Spleen (tissue), 11 donors: Measurements from ENCODE around the gene KCNJ9. TPM values are rescaled to one million over a fixed set of nuclear protein-coding genes. Genes with fewer than 3 reads are reported as not detected.

Experiments
- DNase-seq: peaks from one replicate; pipeline ENCODE4 v3.0.0-alpha.2; 2020
- H3K27ac ChIP-seq, 8 donors: fragments of 200-600 bp; sonication (generic) in 7 of 8; 1 replicate in 4 of 8; 2 replicates in 4 of 8; pipeline versions ENCODE4 v1.5.0 to v1.8.0; 2016 to 2021; ENCODE audit warnings: inconsistent platforms in 4 of 8, mild to moderate bottlenecking in 4 of 8, moderate library complexity in 1 of 8
- H3K27me3 ChIP-seq, 7 donors: fragments of 200-600 bp; sonication (generic) in 6 of 7; replicated peaks in 1 of 7; 1 replicate in 4 of 7; 2 replicates in 3 of 7; pipeline versions ENCODE4 v1.5.0 to v1.8.0; 2016 to 2021; ENCODE audit warnings: inconsistent platforms in 3 of 7, mild to moderate bottlenecking in 1 of 7
- H3K36me3 ChIP-seq, 6 donors: fragments of 200-600 bp; sonication (generic) in 5 of 6; 1 replicate in 4 of 6; 2 replicates in 2 of 6; pipeline versions ENCODE4 v1.5.0 to v1.8.0; 2016 to 2021; ENCODE audit warnings: inconsistent platforms in 2 of 6
- H3K4me1 ChIP-seq, 6 donors: fragments of 200-600 bp; sonication (generic) in 5 of 6; 1 replicate in 3 of 6; 2 replicates in 3 of 6; pipeline versions ENCODE4 v1.5.0 to v1.8.0; 2016 to 2021; ENCODE audit warnings: inconsistent platforms in 3 of 6
- H3K4me3 ChIP-seq, 8 donors: fragments of 200-600 bp; sonication (generic) in 7 of 8; 1 replicate in 4 of 8; 2 replicates in 4 of 8; pipeline versions ENCODE4 v1.5.0 to v1.8.0; 2016 to 2021; ENCODE audit warnings: inconsistent platforms in 4 of 8, mild to moderate bottlenecking in 4 of 8, moderate library complexity in 2 of 8
- H3K9me3 ChIP-seq, 8 donors: fragments of 200-600 bp; sonication (generic) in 7 of 8; 1 replicate in 4 of 8; 2 replicates in 4 of 8; pipeline versions ENCODE4 v1.5.0 to v1.8.0; 2016 to 2021; ENCODE audit warnings: inconsistent platforms in 4 of 8
- POLR2A ChIP-seq, 3 donors: fragments of 450-650 bp; IDR thresholded peaks; one replicate each; pipeline ENCODE4 v1.5.1; 2017; ENCODE audit warnings: antibody characterized with exemption in 3 of 3, mild to moderate bottlenecking in 1 of 3
- POLR2AphosphoS5 ChIP-seq, 3 donors: sonication (generic); formaldehyde crosslinking; IDR thresholded peaks; one replicate each; pipeline ENCODE4 v1.5.1; 2017; ENCODE audit warnings: antibody characterized with exemption in 3 of 3
- WGBS, 5 donors: extraction: QIAGEN DNeasy Blood & Tissue Kit in 3 of 5; methylation state at CpG; one replicate each; pipeline versions ENCODE4 v1.1.5 to v1.1.7; 2013 to 2018; 5-methylcytosine and 5-hydroxymethylcytosine counted together
- intact Hi-C: fragments of 100-400 bp; cut with DNase I; formaldehyde crosslinking; loops from one replicate; pipeline ENCODE4 v1.15.0; 2023; ENCODE audit warnings: low total_unique reads
- polyA plus RNA-seq, 3 donors: library from polyadenylated mRNA; stranded (reverse); fragments of 200-250 nt; gene quantifications; one replicate each; pipeline ENCODE4 v1.2.1, GENCODE V29; 2013
- total RNA-seq, 7 donors: library from RNA; depleted of rRNA in 3 of 7; stranded (reverse); fragments of >200 nt in 3 of 7; fragmentation: NEBNext Ultra II Directional in 4 of 7; extraction: Animal tissue kit (Norgen Biotek cat#: 25700) in 4 of 7; gene quantifications; one replicate each; pipeline versions ENCODE4 v1.1.0 to v1.2.1, GENCODE V29; 2016 to 2021
- TF ChIP-seq, protein P1 (sequence below), 11 experiments: fragments of 200-600 bp in 7 of 11; fragments of 450-650 bp in 4 of 11; sonication (generic) in 4 of 11; IDR thresholded peaks in 8 of 11; conservative IDR thresholded peaks in 3 of 11; 1 replicate in 7 of 11; 2 replicates in 4 of 11; pipeline versions ENCODE4 v1.4.0 to v1.8.0; 2016 to 2021; ENCODE audit warnings: antibody characterized with exemption in 11 of 11, inconsistent platforms in 4 of 11, mild to moderate bottlenecking in 1 of 11
- donor health status: healthy with polysubstance abuse.
- donor health status: DM: no; HTN: no; CAD: no; lungs with moderate emphysema.
- donor health status: DM: no; HTN: no; CAD: no.
- donor health status: Bipolar disorder and iron deficiency.
- donor health status: healthy.
- donor health status: DM: no; HTN: no; CAD: no.
- donor health status: DM: yes; HTN: yes; CAD: no.

The KCNJ9 gene
- total and polyA plus RNA-seq, 10 donors, result not detected

DNA sequence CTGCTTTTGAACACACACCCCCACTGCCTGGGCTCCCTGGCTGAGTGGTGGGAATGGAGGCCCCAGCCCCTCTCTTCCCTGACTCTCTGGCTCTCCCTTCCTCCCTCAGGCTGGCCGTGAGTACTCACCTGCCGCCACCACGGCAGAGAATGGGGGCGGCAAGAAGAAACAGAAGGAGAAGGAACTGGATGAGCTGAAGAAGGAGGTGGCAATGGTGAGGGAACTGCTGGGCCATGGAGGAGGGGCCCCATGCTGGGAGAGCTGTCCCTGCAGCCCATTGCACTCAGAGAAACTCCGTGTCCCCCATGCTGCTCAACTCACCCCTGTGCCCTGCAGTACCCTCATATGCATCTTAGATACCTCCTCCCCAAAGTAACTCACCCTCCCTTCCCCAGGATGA is 39.5 kb downstream of the KCNJ9 start:
- Histone ChIP-seq H3K36me3 (no peaks in the 10 kb centered on the region), H3K27ac (no peak overlapping the region), H3K9me3 (no peaks in the 10 kb centered on the region), H3K4me3 (no peak overlapping the region), H3K4me1 (peaks cover 0 to 8% (median 0%) of the 10 kb centered on the region in 6 donors), H3K27me3 (peaks cover 0 to 19% (median 0%) of the 10 kb centered on the region in 7 donors)
- intact Hi-C loops, result no loop called here
- TF ChIP-seq POLR2A (IDR thresholded peaks at IDR 0.05) (no peak), POLR2AphosphoS5 (IDR thresholded peaks at IDR 0.05) (no peak)
- TF ChIP-seq, protein P1, sequence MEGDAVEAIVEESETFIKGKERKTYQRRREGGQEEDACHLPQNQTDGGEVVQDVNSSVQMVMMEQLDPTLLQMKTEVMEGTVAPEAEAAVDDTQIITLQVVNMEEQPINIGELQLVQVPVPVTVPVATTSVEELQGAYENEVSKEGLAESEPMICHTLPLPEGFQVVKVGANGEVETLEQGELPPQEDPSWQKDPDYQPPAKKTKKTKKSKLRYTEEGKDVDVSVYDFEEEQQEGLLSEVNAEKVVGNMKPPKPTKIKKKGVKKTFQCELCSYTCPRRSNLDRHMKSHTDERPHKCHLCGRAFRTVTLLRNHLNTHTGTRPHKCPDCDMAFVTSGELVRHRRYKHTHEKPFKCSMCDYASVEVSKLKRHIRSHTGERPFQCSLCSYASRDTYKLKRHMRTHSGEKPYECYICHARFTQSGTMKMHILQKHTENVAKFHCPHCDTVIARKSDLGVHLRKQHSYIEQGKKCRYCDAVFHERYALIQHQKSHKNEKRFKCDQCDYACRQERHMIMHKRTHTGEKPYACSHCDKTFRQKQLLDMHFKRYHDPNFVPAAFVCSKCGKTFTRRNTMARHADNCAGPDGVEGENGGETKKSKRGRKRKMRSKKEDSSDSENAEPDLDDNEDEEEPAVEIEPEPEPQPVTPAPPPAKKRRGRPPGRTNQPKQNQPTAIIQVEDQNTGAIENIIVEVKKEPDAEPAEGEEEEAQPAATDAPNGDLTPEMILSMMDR (IDR thresholded peaks at IDR 0.05 in 8 of 11, conservative IDR thresholded peaks at IDR 0.05 in 3 of 11), result no peak
- WGBS, 5 donors, result 85 to 95% (median 90%) methylated on average over 5 of the region's 5 CpGs
- DNase-seq, result peak; percentile 48

DNA sequence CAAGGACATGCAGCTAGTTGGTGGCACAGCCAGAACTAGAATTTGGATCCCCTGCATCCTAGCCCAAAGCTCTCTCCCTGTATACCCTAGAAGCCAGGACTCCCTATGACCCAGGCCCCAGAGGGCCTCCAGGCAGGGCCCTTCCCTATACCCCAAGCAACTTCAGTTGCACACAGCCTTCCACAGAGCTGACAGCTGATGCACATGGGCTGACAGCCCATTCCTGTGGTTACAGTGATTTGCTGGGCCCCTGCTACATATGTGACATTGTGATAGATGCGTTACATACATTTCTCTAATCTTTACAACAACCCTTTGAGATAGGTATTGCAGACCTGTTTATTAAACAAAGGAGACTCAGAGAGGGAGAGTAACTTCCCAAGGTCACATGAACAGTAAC is 40.0 kb downstream of the KCNJ9 start:
- Histone ChIP-seq H3K4me3 (no peak overlapping the region), H3K4me1 (peaks cover 0 to 5% (median 0%) of the 10 kb centered on the region in 6 donors), H3K27me3 (peaks cover 0 to 13% (median 0%) of the 10 kb centered on the region in 7 donors), H3K27ac (no peak overlapping the region), H3K9me3 (no peaks in the 10 kb centered on the region), H3K36me3 (no peaks in the 10 kb centered on the region)
- intact Hi-C loops, result no loop called here
- DNase-seq, result peak; percentile 35
- TF ChIP-seq POLR2A (IDR thresholded peaks at IDR 0.05), result no peak
- TF ChIP-seq, protein P1 (IDR thresholded peaks at IDR 0.05 in 8 of 11, conservative IDR thresholded peaks at IDR 0.05 in 3 of 11), result no peak
- no peak for TF ChIP-seq POLR2AphosphoS5 (IDR thresholded peaks at IDR 0.05)
- 83 to 100% (median 88%) methylated on average over 1 of the region's 1 CpG for WGBS, 5 donors

DNA sequence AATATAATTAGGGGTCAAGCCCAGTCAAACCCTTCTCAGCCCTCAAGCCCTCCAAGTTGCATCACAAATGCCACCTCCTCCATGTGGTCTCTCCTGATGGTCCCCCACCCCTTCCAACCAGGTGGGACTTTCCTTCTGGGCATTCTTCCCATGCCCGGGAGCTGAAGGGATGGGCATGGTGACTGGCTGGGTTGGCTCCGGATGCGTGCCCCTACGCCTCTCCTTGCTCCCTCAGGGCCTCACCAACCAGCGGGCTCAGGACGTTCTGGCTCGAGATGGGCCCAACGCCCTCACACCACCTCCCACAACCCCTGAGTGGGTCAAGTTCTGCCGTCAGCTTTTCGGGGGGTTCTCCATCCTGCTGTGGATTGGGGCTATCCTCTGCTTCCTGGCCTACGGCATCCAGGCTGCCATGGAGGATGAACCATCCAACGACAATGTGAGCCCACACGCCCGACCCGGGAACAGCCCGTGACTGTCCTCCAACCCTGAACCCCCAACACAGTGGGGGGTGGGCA is 41.7 kb downstream of the KCNJ9 start:
- Histone ChIP-seq H3K9me3 (no peaks in the 10 kb centered on the region), H3K4me3 (no peak overlapping the region), H3K27me3 (no peaks in the 10 kb centered on the region), H3K36me3 (no peaks in the 10 kb centered on the region), H3K27ac (no peak overlapping the region), H3K4me1 (peaks cover 0 to 5% (median 0%) of the 10 kb centered on the region in 6 donors)
- DNase-seq, result peak; percentile 59
- WGBS, 5 donors, result 86 to 90% (median 89%) methylated on average over 16 of the region's 16 CpGs
- no peak for TF ChIP-seq POLR2AphosphoS5 (IDR thresholded peaks at IDR 0.05)
- TF ChIP-seq, protein P1 (IDR thresholded peaks at IDR 0.05 in 8 of 11, conservative IDR thresholded peaks at IDR 0.05 in 3 of 11), result no peak
- TF ChIP-seq POLR2A (IDR thresholded peaks at IDR 0.05), result no peak
- intact Hi-C loops, result no loop called here

DNA sequence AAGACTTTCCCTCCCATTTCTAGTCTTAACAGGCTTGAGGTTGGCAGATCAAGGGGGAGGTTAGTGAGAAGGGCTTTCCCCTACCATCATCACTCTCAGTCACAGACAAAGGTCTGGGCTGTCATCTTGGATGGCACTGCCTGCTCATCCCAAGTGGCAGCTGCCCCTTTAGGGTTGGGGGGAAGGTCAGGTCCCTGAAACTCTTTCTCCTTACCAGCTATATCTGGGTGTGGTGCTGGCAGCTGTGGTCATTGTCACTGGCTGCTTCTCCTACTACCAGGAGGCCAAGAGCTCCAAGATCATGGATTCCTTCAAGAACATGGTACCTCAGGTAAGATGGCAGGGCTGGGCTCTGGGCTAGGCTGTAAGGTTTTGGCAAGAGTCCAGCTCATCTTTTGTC is 42.4 kb downstream of the KCNJ9 start:
- Histone ChIP-seq H3K27ac (no peak overlapping the region), H3K4me1 (peaks cover 0 to 3% (median 0%) of the 10 kb centered on the region in 6 donors), H3K9me3 (no peaks in the 10 kb centered on the region), H3K27me3 (no peaks in the 10 kb centered on the region), H3K36me3 (no peaks in the 10 kb centered on the region), H3K4me3 (no peak overlapping the region)
- TF ChIP-seq, protein P1 (IDR thresholded peaks at IDR 0.05 in 8 of 11, conservative IDR thresholded peaks at IDR 0.05 in 3 of 11), result no peak
- no peak for TF ChIP-seq POLR2A (IDR thresholded peaks at IDR 0.05)
- TF ChIP-seq POLR2AphosphoS5 (IDR thresholded peaks at IDR 0.05), result no peak
- DNase-seq, result no peak
- intact Hi-C loops, result no loop called here
